Endothelial cell of umbilical vein (primary cell): ENCODE results near the gene CDK12. TPM values are rescaled to one million over a fixed set of nuclear protein-coding genes. Genes with fewer than 3 reads are reported as not detected.

ENCODE experiments used
- BruUV-seq: library from RNA; stranded (reverse); fragments of 400-500 nt; replicated peaks from 2 replicates; lab custom pipeline; 2021; lab: Mats Ljungman, UMichigan
- CTCF ChIA-PET: fragments of 300-600, 350-600 bp; sonication (Branson Sonifier 250); formaldehyde crosslinking; loops from one replicate; lab custom pipeline; 2021; ENCODE audit warnings: antibody characterized with exemption, inconsistent platforms; lab: Charles Lee
- POLR2A ChIA-PET: fragments of 300-600, 350-600 bp; sonication (Branson Sonifier 250); formaldehyde crosslinking; loops from one replicate; lab custom pipeline; 2021; ENCODE audit warnings: antibody characterized with exemption, inconsistent platforms; lab: Charles Lee
- DNase-seq: peaks from one replicate; pipeline ENCODE4 v3.0.0-alpha.2; 2011; ENCODE audit warnings: low read depth, low spot score
- FAIRE-seq: peaks from 2 replicates; lab custom pipeline; 2011; peaks lifted over from hg19 to GRCh38; lab: Jason Lieb, UNC
- H2AFZ ChIP-seq: 2 replicates; pipeline ENCODE4 v1.6.0; 2012; ENCODE audit warnings: low read depth, low read length, control low read depth, inconsistent platforms
- H3K27ac ChIP-seq: 2 replicates; pipeline ENCODE4 v1.5.1; 2011; ENCODE audit warnings: low read depth, mild to moderate bottlenecking, control low read depth, low read length, moderate library complexity; ENCODE audit not compliant: insufficient read depth
- H3K27me3 ChIP-seq, 2 experiments: 2 replicates each; pipeline versions ENCODE4 v1.6.0 to v1.6.1; 2011; ENCODE audit warnings: low read length in 2 of 2, mixed read lengths in 1 of 2; ENCODE audit not compliant: control insufficient read depth in 2 of 2, insufficient read depth in 2 of 2
- H3K36me3 ChIP-seq, 2 experiments: 2 replicates in 1 of 2; 3 replicates in 1 of 2; pipeline ENCODE4 v1.5.1; 2011; ENCODE audit warnings: low read length in 2 of 2, mild to moderate bottlenecking in 1 of 2, moderate library complexity in 1 of 2; ENCODE audit not compliant: control insufficient read depth in 2 of 2, insufficient read depth in 2 of 2; ENCODE audit errors: extremely low read depth in 1 of 2
- H3K4me1 ChIP-seq: 3 replicates; pipeline ENCODE4 v1.5.1; 2011; ENCODE audit warnings: mild to moderate bottlenecking, low read length; ENCODE audit not compliant: control insufficient read depth, insufficient read depth; ENCODE audit errors: extremely low read depth
- H3K4me2 ChIP-seq: 2 replicates; pipeline ENCODE4 v1.6.1; 2011; ENCODE audit warnings: low read length, control low read depth, mixed read lengths; ENCODE audit not compliant: insufficient read depth
- H3K4me3 ChIP-seq, 3 experiments: fragments of 200-600 bp in 1 of 3; sonication (generic), shearing (Covaris generic) in 1 of 3; replicated peaks in 1 of 3; 2 replicates each; pipeline ENCODE4 v1.5.1; 2011 to 2016; ENCODE audit warnings: control low read depth in 3 of 3, low read length in 3 of 3, mild to moderate bottlenecking in 2 of 3, inconsistent platforms in 1 of 3, low read depth in 1 of 3, moderate library complexity in 1 of 3; ENCODE audit not compliant: insufficient read depth in 1 of 3
- H3K79me2 ChIP-seq: 2 replicates; pipeline ENCODE4 v1.6.0; 2012; ENCODE audit warnings: low read length, inconsistent platforms; ENCODE audit not compliant: control insufficient read depth, insufficient read depth
- H3K9ac ChIP-seq: replicated peaks from 2 replicates; pipeline ENCODE3; 2011; ENCODE audit warnings: low read length, control low read depth; ENCODE audit not compliant: insufficient read depth; ENCODE audit errors: extremely low read depth
- H3K9me1 ChIP-seq: replicated peaks from 3 replicates; pipeline ENCODE4 v1.6.0; 2011; ENCODE audit warnings: mild to moderate bottlenecking, low read length; ENCODE audit not compliant: control insufficient read depth, insufficient read depth; ENCODE audit errors: extremely low read depth
- H3K9me3 ChIP-seq: replicated peaks from 2 replicates; pipeline ENCODE4 v1.5.1; 2012; ENCODE audit warnings: low read length, inconsistent platforms; ENCODE audit not compliant: control insufficient read depth, insufficient read depth
- H4K20me1 ChIP-seq: replicated peaks from 2 replicates; pipeline ENCODE3; 2011; ENCODE audit warnings: mild to moderate bottlenecking, low read length; ENCODE audit not compliant: control insufficient read depth, insufficient read depth; ENCODE audit errors: extremely low read depth
- CTCF ChIP-seq, 2 donors: IDR thresholded peaks; 1 replicate in 1 of 2; 2 replicates in 1 of 2; pipeline ENCODE4 v1.5.1; 2011; ENCODE audit warnings: low read length in 2 of 2, mild to moderate bottlenecking in 2 of 2, moderate library complexity in 2 of 2, control low read depth in 1 of 2, inconsistent platforms in 1 of 2, low read depth in 1 of 2; ENCODE audit not compliant: insufficient read depth in 1 of 2; ENCODE audit errors: extremely low read depth in 1 of 2
- EZH2 ChIP-seq: IDR thresholded peaks from 2 replicates; pipeline ENCODE4 v1.6.1; 2012; ENCODE audit warnings: borderline replicate concordance, low read depth, mild to moderate bottlenecking, moderate library complexity, low read length, inconsistent platforms; ENCODE audit not compliant: severe bottlenecking
- FOS ChIP-seq: IDR thresholded peaks from 2 replicates; pipeline ENCODE4 v1.6.1; 2011; ENCODE audit warnings: mild to moderate bottlenecking, low read length, moderate library complexity, borderline replicate concordance; ENCODE audit not compliant: insufficient read depth
- GATA2 ChIP-seq: IDR thresholded peaks from 2 replicates; pipeline ENCODE4 v1.7.0; 2011; ENCODE audit warnings: low read depth, mild to moderate bottlenecking, moderate library complexity, mixed read lengths, low read length; ENCODE audit not compliant: insufficient read length, insufficient read depth
- JUN ChIP-seq: IDR thresholded peaks from 2 replicates; pipeline ENCODE4 v1.6.1; 2011; ENCODE audit warnings: borderline replicate concordance, low read depth; ENCODE audit not compliant: insufficient read length, insufficient read depth
- MAX ChIP-seq: IDR thresholded peaks from 2 replicates; pipeline ENCODE4 v1.6.1; 2011; ENCODE audit not compliant: insufficient read depth, insufficient read length
- MYC ChIP-seq: IDR thresholded peaks from one replicate; pipeline ENCODE4 v1.6.1; 2011; ENCODE audit warnings: mild to moderate bottlenecking, low read depth, low read length
- POLR2A ChIP-seq: IDR thresholded peaks from 2 replicates; pipeline ENCODE4 v1.6.1; 2012; ENCODE audit warnings: low read depth, mild to moderate bottlenecking, control low read depth, low read length
- POLR2AphosphoS5 ChIP-seq: IDR thresholded peaks from 2 replicates; pipeline ENCODE4 v1.6.1; 2012; ENCODE audit warnings: low read depth, mild to moderate bottlenecking, control low read depth, low read length, moderate library complexity; ENCODE audit not compliant: insufficient read depth
- dilution Hi-C: fragments of 300-500 bp; cut with MboI; formaldehyde crosslinking; loops from one replicate; pipeline ENCODE4 v1.15.0; 2019; ENCODE audit warnings: low sequenced_read_pairs; ENCODE audit not compliant: extremely low pct_ligation_motif_present
- intact Hi-C: fragments of 100-400 bp; cut with micrococcal nuclease; formaldehyde crosslinking; loops from one replicate; pipeline ENCODE4 v1.10.0; 2022
- polyA plus RNA-seq, 4 experiments: library from polyadenylated mRNA; depleted of rRNA in 3 of 4; stranded (reverse) in 3 of 4; unstranded in 1 of 4; fragments of >200 nt; gene quantifications; 2 replicates each; pipeline versions ENCODE4 v1.2.1 to v1.2.3, GENCODE V29; 2011 to 2012; ENCODE audit warnings: missing spikeins in 1 of 4
- total RNA-seq: library from RNA; stranded (reverse); gene quantifications from 2 replicates; pipeline ENCODE4 v1.2.3, GENCODE V29; 2021

The CDK12 gene
- total and polyA plus RNA-seq, 2 donors (not counting 3 experiments of a cell fraction or from before 2014, with no cell fraction given), result 14.2 to 55.4 TPM

GRCh38 chr17:39513915-39514314 lies 52.6 kb downstream of the CDK12 start:
- Histone ChIP-seq H3K4me3 (no peak overlapping the region), H3K36me3 (peaks cover 5 to 11% of the 10 kb centered on the region in 2 experiments), H3K9me1 (no peaks in the 10 kb centered on the region), H3K9ac (no peak overlapping the region), H3K27me3 (no peaks in the 10 kb centered on the region), H3K27ac (no peak overlapping the region), H3K79me2 (no peaks in the 10 kb centered on the region), H3K9me3 (no peaks in the 10 kb centered on the region), H2AFZ (no peak overlapping the region), H3K4me1 (peaks cover 14% of the 10 kb centered on the region), H4K20me1 (no peaks in the 10 kb centered on the region), H3K4me2 (no peak overlapping the region)
- no TSS peak for BruUV-seq
- POLR2A ChIA-PET, result no interaction called here
- DNase-seq, result no peak
- no peak for TF ChIP-seq POLR2AphosphoS5
- TF ChIP-seq CTCF (IDR thresholded peaks at IDR 0.05; ENCODE audit: extremely low read depth in 1 of 2, insufficient read depth in 1 of 2, low read depth in 1 of 2, low read length in 2 of 2), result no peak
- no peak for TF ChIP-seq MAX
- no peak for TF ChIP-seq GATA2
- no peak for TF ChIP-seq JUN
- no peak for TF ChIP-seq MYC
- no peak for TF ChIP-seq FOS
- TF ChIP-seq POLR2A, result no peak
- TF ChIP-seq EZH2, result no peak
- CTCF ChIA-PET, result no interaction called here
- dilution Hi-C loops (no loop called here), intact Hi-C loops (no loop called here)
- FAIRE-seq, result no peak
